ENCODE measurements around the gene PRC1.
A peak's percentile ranks its signal among the peaks of the same experiment; 100 is the strongest.
"Not testable (repeated sequence)": the region's sequence is repeated elsewhere in the genome, so short reads cannot be mapped to it uniquely, and the experiment has no call there.

The PRC1 gene

GRCh38 chr15:90994417-90995311, at the start of gene PRC1:
Gene PRC1, minus strand, starts transcription at chr15:90994535. Its CDS starts 118 bp downstream, at chr15:90994417.
- peak; percentile 98 for DNase-seq (ENCODE audit: low spot score)

GRCh38 chr15:91043202-91043874, 49.0 kb upstream of the PRC1 start:
- DNase-seq (ENCODE audit: low spot score): no peak

GRCh38 chr15:91040856-91041255, 46.5 kb upstream of the PRC1 start:
- DNase-seq (ENCODE audit: low spot score): no peak

GRCh38 chr15:91039996-91040395, 45.7 kb upstream of the PRC1 start:
- DNase-seq (ENCODE audit: low spot score): no peak

- peak; percentile 81 for DNase-seq (ENCODE audit: low spot score)
Measured at GRCh38 chr15:91032919-91033803, 38.8 kb upstream of the PRC1 start.

GRCh38 chr15:91031796-91032195, 37.5 kb upstream of the PRC1 start:
- DNase-seq (ENCODE audit: low spot score): no peak

- DNase-seq (ENCODE audit: low spot score): no peak
Measured at GRCh38 chr15:91027677-91028076, 33.3 kb upstream of the PRC1 start.

GRCh38 chr15:91023720-91024119, 29.4 kb upstream of the PRC1 start:
- DNase-seq (ENCODE audit: low spot score): no peak

- no peak for DNase-seq (ENCODE audit: low spot score)
Measured at GRCh38 chr15:91022832-91023129, 28.4 kb upstream of the PRC1 start.

GRCh38 chr15:91022075-91022831, 27.9 kb upstream of the PRC1 start, which contains the start of gene VPS33B:
Gene VPS33B, minus strand, starts transcription at chr15:91022594. Its CDS starts 345 bp downstream, at chr15:91022249.
- peak; percentile 58 for DNase-seq (ENCODE audit: low spot score)

GRCh38 chr15:91021516-91022074, 27.3 kb upstream of the PRC1 start:
- DNase-seq (ENCODE audit: low spot score): no peak

GRCh38 chr15:91018158-91018557, 23.8 kb upstream of the PRC1 start:
- no peak for DNase-seq (ENCODE audit: low spot score)

- no peak for DNase-seq (ENCODE audit: low spot score)
Measured at GRCh38 chr15:91017716-91018115, 23.4 kb upstream of the PRC1 start.

GRCh38 chr15:91013701-91014100, 19.4 kb upstream of the PRC1 start:
- not testable (repeated sequence) for DNase-seq (ENCODE audit: low spot score)

GRCh38 chr15:91007266-91007665, 12.9 kb upstream of the PRC1 start:
- no peak for DNase-seq (ENCODE audit: low spot score)

- DNase-seq (ENCODE audit: low spot score): no peak
Measured at GRCh38 chr15:91001209-91001608, 6.9 kb upstream of the PRC1 start.

GRCh38 chr15:90998737-90999136, 4.4 kb upstream of the PRC1 start:
- no peak for DNase-seq (ENCODE audit: low spot score)

GRCh38 chr15:90994059-90994416, 297 bp downstream of the PRC1 start:
- no peak for DNase-seq (ENCODE audit: low spot score)

GRCh38 chr15:90991587-90992285, 2.6 kb downstream of the PRC1 start:
- peak; percentile 39 for DNase-seq (ENCODE audit: low spot score)

- DNase-seq (ENCODE audit: low spot score): no peak
Measured at GRCh38 chr15:90990446-90990845, 3.9 kb downstream of the PRC1 start.

Data from hematopoietic multipotent progenitor cell treated with erythropoietin and hydrocortisone succinate and interleukin-3 and kit ligand, for 17 days (in vitro differentiated cells).